ENCODE data around the gene IARS2. TPM values are rescaled to one million over a fixed set of nuclear protein-coding genes. Genes with fewer than 3 reads are reported as not detected.
"Not testable (repeated sequence)": the region's sequence is repeated elsewhere in the genome, so short reads cannot be mapped to it uniquely, and the experiment has no call there.

Gene IARS2
- total and polyA plus RNA-seq, 5 donors from 2014 or later = 26.7 to 61.3 (median 52.1) TPM

GRCh38 chr1:220092694-220093093 is 1.2 kb upstream of the IARS2 start:
- Histone ChIP-seq H3K4me1 (ENCODE audit: control insufficient read depth, insufficient read depth, low read length, poor library complexity, severe bottlenecking) (peaks cover 27% of the 10 kb centered on the region), H3K36me3 (ENCODE audit: control insufficient read depth, insufficient read depth, low read length) (peaks cover 10% of the 10 kb centered on the region), H3K27ac (ENCODE audit: insufficient read depth, low read length, poor library complexity, severe bottlenecking) (no peak overlapping the region), H3K9me3 (ENCODE audit: control insufficient read depth in 2 of 2, low read length in 2 of 2) (no peaks in the 10 kb centered on the region), H3K4me3 (ENCODE audit: low read depth, low read length) (no peak overlapping the region), H3K27me3 (ENCODE audit: control insufficient read depth, insufficient read depth, low read length) (no peaks in the 10 kb centered on the region)
- H3K4me1 Mint-ChIP-seq = peaks cover 24 to 42% (median 33%) of the 10 kb centered on the region in 4 donors
- H3K4me3 Mint-ChIP-seq = peak overlapping the region; percentile 41 to 87 (median 56)
- ATAC-seq (ENCODE audit: low read depth in 2 of 2) (no peak), DNase-seq (no peak)
- peaks cover 0 to 2% (median 0%) of the 10 kb centered on the region in 7 donors for H3K9me3 Mint-ChIP-seq
- H3K27me3 Mint-ChIP-seq = peaks cover 4% of the 10 kb centered on the region
- peaks cover 7% of the 10 kb centered on the region for H3K36me3 Mint-ChIP-seq
- peak overlapping the region in 1 of 3 donors; percentile 64 for H3K27ac Mint-ChIP-seq

- H3K9me3 ChIP-seq (ENCODE audit: control insufficient read depth in 2 of 2, low read length in 2 of 2) = no peaks in the 10 kb centered on the region
- no peak for ATAC-seq (ENCODE audit: low read depth in 2 of 2)
- H3K4me3 Mint-ChIP-seq = peak overlapping the region; percentile 50 to 87 (median 73)
- peak overlapping the region in 2 of 3 donors; percentile 36 to 64 for H3K27ac Mint-ChIP-seq
- peaks cover 4% of the 10 kb centered on the region for H3K27me3 Mint-ChIP-seq
- peaks cover 28 to 45% (median 37%) of the 10 kb centered on the region in 4 donors for H3K4me1 Mint-ChIP-seq
- H3K27me3 ChIP-seq (ENCODE audit: control insufficient read depth, insufficient read depth, low read length) = no peaks in the 10 kb centered on the region
- H3K4me1 ChIP-seq (ENCODE audit: control insufficient read depth, insufficient read depth, low read length, poor library complexity, severe bottlenecking) = peaks cover 27% of the 10 kb centered on the region
- no peak for DNase-seq
- H3K27ac ChIP-seq (ENCODE audit: insufficient read depth, low read length, poor library complexity, severe bottlenecking) = no peak overlapping the region
- peaks cover 0 to 2% (median 0%) of the 10 kb centered on the region in 7 donors for H3K9me3 Mint-ChIP-seq
- peaks cover 16% of the 10 kb centered on the region for H3K36me3 ChIP-seq (ENCODE audit: control insufficient read depth, insufficient read depth, low read length)
- peak overlapping the region; percentile 81 for H3K4me3 ChIP-seq (ENCODE audit: low read depth, low read length)
- peaks cover 11% of the 10 kb centered on the region for H3K36me3 Mint-ChIP-seq
Measured at GRCh38 chr1:220093361-220094015, 444 bp upstream of the IARS2 start.

- Histone ChIP-seq H3K27ac (ENCODE audit: insufficient read depth, low read length, poor library complexity, severe bottlenecking) (no peak overlapping the region), H3K9me3 (ENCODE audit: control insufficient read depth in 2 of 2, low read length in 2 of 2) (no peaks in the 10 kb centered on the region), H3K36me3 (ENCODE audit: control insufficient read depth, insufficient read depth, low read length) (peaks cover 65% of the 10 kb centered on the region), H3K27me3 (ENCODE audit: control insufficient read depth, insufficient read depth, low read length) (no peaks in the 10 kb centered on the region), H3K4me1 (ENCODE audit: control insufficient read depth, insufficient read depth, low read length, poor library complexity, severe bottlenecking) (peaks cover 11% of the 10 kb centered on the region), H3K4me3 (ENCODE audit: low read depth, low read length) (no peak overlapping the region)
- Mint-ChIP-seq H3K4me3 (no peak overlapping the region), H3K36me3 (peaks cover 23% of the 10 kb centered on the region), H3K9me3 (no peaks in the 10 kb centered on the region), H3K27me3 (no peaks in the 10 kb centered on the region), H3K4me1 (peaks cover 18 to 29% (median 25%) of the 10 kb centered on the region in 4 donors), H3K27ac (peak overlapping the region in 1 of 3 donors; percentile 22)
- DNase-seq (no peak), ATAC-seq (ENCODE audit: low read depth in 2 of 2) (no peak)
Measured at GRCh38 chr1:220099826-220100225, 5.9 kb downstream of the IARS2 start.

DNA sequence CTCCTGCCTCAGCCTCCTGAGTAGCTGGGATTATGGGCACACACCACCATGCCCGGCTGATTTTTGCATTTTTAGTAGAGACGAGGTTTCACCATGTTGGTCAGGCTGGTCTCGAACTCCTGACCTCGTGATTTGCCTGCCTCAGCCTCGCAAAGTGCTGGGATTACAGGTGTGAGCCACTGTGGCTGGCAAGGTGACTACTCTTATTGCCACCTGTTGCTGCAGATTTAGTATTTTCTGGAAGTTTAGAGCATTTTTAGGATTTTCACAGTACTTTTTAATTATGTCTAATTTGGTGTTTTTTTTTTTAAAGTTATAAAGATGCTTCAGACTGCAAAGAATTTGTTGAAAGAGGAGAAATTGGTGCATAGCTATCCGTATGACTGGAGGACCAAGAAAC is 16.5 kb downstream of the IARS2 start:
- not testable (repeated sequence) for H3K27me3 Mint-ChIP-seq
- H3K4me1 Mint-ChIP-seq = peaks cover 3 to 11% (median 7%) of the 10 kb centered on the region in 4 donors

DNA sequence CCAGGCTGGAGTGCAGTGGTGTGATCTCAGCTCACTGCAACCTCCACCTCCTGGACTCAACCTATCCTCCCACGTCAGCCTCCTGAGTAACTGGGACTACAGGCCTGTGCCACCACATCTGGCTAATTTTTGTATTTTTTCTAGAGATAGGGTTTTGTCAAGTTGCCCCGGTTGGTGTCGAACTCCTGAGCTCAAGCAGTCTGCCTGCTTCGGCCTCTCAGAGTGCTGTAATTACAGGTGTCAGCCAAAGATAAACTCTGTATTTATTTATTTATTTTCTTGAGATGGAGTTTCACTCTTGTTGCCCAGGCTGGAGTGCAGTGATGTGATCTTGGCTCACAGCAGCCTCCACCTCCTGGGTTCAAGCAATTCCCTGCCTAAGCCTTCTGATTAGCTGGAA is 18.7 kb downstream of the IARS2 start:
- not testable (repeated sequence) for ATAC-seq (ENCODE audit: low read depth in 2 of 2); H3K27ac Mint-ChIP-seq; H3K27me3 Mint-ChIP-seq; H3K4me1 ChIP-seq (ENCODE audit: control insufficient read depth, insufficient read depth, low read length, poor library complexity, severe bottlenecking); H3K9me3 Mint-ChIP-seq; H3K4me3 ChIP-seq (ENCODE audit: low read depth, low read length); H3K4me3 Mint-ChIP-seq; H3K27ac ChIP-seq (ENCODE audit: insufficient read depth, low read length, poor library complexity, severe bottlenecking); H3K9me3 ChIP-seq (ENCODE audit: control insufficient read depth in 2 of 2, low read length in 2 of 2); H3K27me3 ChIP-seq (ENCODE audit: control insufficient read depth, insufficient read depth, low read length); DNase-seq
- H3K36me3 Mint-ChIP-seq = peaks cover 41% of the 10 kb centered on the region
- peaks cover 61% of the 10 kb centered on the region for H3K36me3 ChIP-seq (ENCODE audit: control insufficient read depth, insufficient read depth, low read length)
- H3K4me1 Mint-ChIP-seq = peaks cover 3 to 17% (median 7%) of the 10 kb centered on the region in 4 donors

More for the DNA sequence above, 16.5 kb downstream of the IARS2 start:
- not testable (repeated sequence) for H3K27ac Mint-ChIP-seq; DNase-seq; H3K4me3 ChIP-seq (ENCODE audit: low read depth, low read length); H3K9me3 Mint-ChIP-seq; H3K27me3 ChIP-seq (ENCODE audit: control insufficient read depth, insufficient read depth, low read length); H3K27ac ChIP-seq (ENCODE audit: insufficient read depth, low read length, poor library complexity, severe bottlenecking); H3K9me3 ChIP-seq (ENCODE audit: control insufficient read depth in 2 of 2, low read length in 2 of 2); H3K4me3 Mint-ChIP-seq; H3K4me1 ChIP-seq (ENCODE audit: control insufficient read depth, insufficient read depth, low read length, poor library complexity, severe bottlenecking); ATAC-seq (ENCODE audit: low read depth in 2 of 2)
- peaks cover 43% of the 10 kb centered on the region for H3K36me3 Mint-ChIP-seq
- peaks cover 68% of the 10 kb centered on the region for H3K36me3 ChIP-seq (ENCODE audit: control insufficient read depth, insufficient read depth, low read length)

DNA sequence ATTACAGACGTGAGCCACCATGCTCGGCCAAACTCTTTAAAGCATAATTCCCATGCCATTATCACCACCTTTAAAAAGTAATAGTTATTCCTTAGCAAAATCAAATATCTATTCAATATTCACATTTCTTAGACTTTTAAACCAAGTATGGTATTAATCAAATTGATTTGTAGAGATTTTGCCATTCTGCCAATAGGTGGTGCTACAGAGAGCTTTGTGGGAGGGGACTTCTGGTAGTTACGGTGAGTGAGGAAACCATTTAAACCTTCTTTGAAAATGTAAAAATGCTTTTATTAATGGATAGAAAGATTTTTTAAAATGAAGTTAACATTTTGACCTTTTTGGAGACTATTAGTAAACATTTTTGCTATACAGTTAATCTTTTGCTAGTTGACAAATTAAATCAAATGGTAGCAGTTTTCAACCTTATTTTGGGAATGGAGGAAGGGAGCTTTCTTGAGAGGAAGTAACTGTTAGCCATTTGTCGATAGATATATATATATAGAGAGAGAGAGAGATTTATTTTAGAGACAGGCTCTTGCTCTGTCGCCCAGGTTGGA is 19.3 kb downstream of the IARS2 start:
- Mint-ChIP-seq H3K36me3 (peaks cover 41% of the 10 kb centered on the region), H3K27me3 (no peaks in the 10 kb centered on the region), H3K9me3 (no peaks in the 10 kb centered on the region), H3K4me1 (peaks cover 3 to 17% (median 7%) of the 10 kb centered on the region in 4 donors), H3K27ac (no peak overlapping the region), H3K4me3 (peak overlapping the region in 2 of 4 donors; percentile 7 to 10)
- Histone ChIP-seq H3K36me3 (ENCODE audit: control insufficient read depth, insufficient read depth, low read length) (peaks cover 64% of the 10 kb centered on the region), H3K9me3 (ENCODE audit: control insufficient read depth in 2 of 2, low read length in 2 of 2) (no peaks in the 10 kb centered on the region), H3K4me3 (ENCODE audit: low read depth, low read length) (peak overlapping the region; percentile 2), H3K27ac (ENCODE audit: insufficient read depth, low read length, poor library complexity, severe bottlenecking) (no peak overlapping the region), H3K4me1 (ENCODE audit: control insufficient read depth, insufficient read depth, low read length, poor library complexity, severe bottlenecking) (no peaks in the 10 kb centered on the region), H3K27me3 (ENCODE audit: control insufficient read depth, insufficient read depth, low read length) (no peaks in the 10 kb centered on the region)
- ATAC-seq (ENCODE audit: low read depth in 2 of 2) (peak; percentile 63 to 76), DNase-seq (peak in 2 of 3 donors; percentile 53 to 74)

- Histone ChIP-seq H3K27me3 (ENCODE audit: control insufficient read depth, insufficient read depth, low read length) (no peaks in the 10 kb centered on the region), H3K36me3 (ENCODE audit: control insufficient read depth, insufficient read depth, low read length) (peaks cover 34% of the 10 kb centered on the region)
Measured at GRCh38 chr1:220119043-220119512, 25.1 kb downstream of the IARS2 start.

More at GRCh38 chr1:220119043-220119512, 25.1 kb downstream of the IARS2 start:
- ATAC-seq (ENCODE audit: low read depth in 2 of 2) (no peak), DNase-seq (no peak)
- no peaks in the 10 kb centered on the region for H3K4me1 ChIP-seq (ENCODE audit: control insufficient read depth, insufficient read depth, low read length, poor library complexity, severe bottlenecking)
- Mint-ChIP-seq H3K36me3 (peaks cover 25% of the 10 kb centered on the region), H3K9me3 (no peaks in the 10 kb centered on the region), H3K27ac (no peak overlapping the region), H3K4me3 (no peak overlapping the region), H3K27me3 (no peaks in the 10 kb centered on the region), H3K4me1 (peaks cover 4 to 15% (median 9%) of the 10 kb centered on the region in 4 donors)
- H3K9me3 ChIP-seq (ENCODE audit: control insufficient read depth in 2 of 2, low read length in 2 of 2) = no peaks in the 10 kb centered on the region
- no peak overlapping the region for H3K4me3 ChIP-seq (ENCODE audit: low read depth, low read length)
- no peak overlapping the region for H3K27ac ChIP-seq (ENCODE audit: insufficient read depth, low read length, poor library complexity, severe bottlenecking)
